ENCODE results near the gene AQP12B.
"Not testable (repeated sequence)": the region's sequence is repeated elsewhere in the genome, so short reads cannot be mapped to it uniquely, and the experiment has no call there.

AQP12B gene

GRCh38 chr2:240682431-240683224, at the start of gene AQP12B:
TSS of gene AQP12B (minus strand) at chr2:240682885. CDS start at chr2:240682837, 48 bp downstream.
- not testable (repeated sequence) for DNase-seq

- DNase-seq, result no peak
These were observed 49.5 kb upstream of the AQP12B start for GRCh38 chr2:240732184-240732583.

- DNase-seq, result no peak
These were observed 48.5 kb upstream of the AQP12B start for GRCh38 chr2:240731178-240731545.

GRCh38 chr2:240730501-240731177, 48.0 kb upstream of the AQP12B start:
- DNase-seq, result no peak

GRCh38 chr2:240728827-240729226, 46.1 kb upstream of the AQP12B start:
- no peak for DNase-seq

- DNase-seq, result no peak
These were observed 45.7 kb upstream of the AQP12B start for GRCh38 chr2:240728361-240728760.

GRCh38 chr2:240727913-240728312, 45.2 kb upstream of the AQP12B start:
- no peak for DNase-seq

GRCh38 chr2:240727439-240727838, 44.8 kb upstream of the AQP12B start:
- no peak for DNase-seq

GRCh38 chr2:240726876-240727275, 44.2 kb upstream of the AQP12B start:
- DNase-seq, result no peak

GRCh38 chr2:240725671-240726070, 43.0 kb upstream of the AQP12B start:
- DNase-seq, result no peak

- DNase-seq, result no peak
These were observed 42.6 kb upstream of the AQP12B start for GRCh38 chr2:240725266-240725665.

- DNase-seq, result no peak
These were observed 41.7 kb upstream of the AQP12B start for GRCh38 chr2:240724431-240724830.

- DNase-seq, result no peak
These were observed 41.2 kb upstream of the AQP12B start for GRCh38 chr2:240723851-240724250.

- no peak for DNase-seq
These were observed 40.4 kb upstream of the AQP12B start for GRCh38 chr2:240722796-240723735.

- no peak for DNase-seq
These were observed 39.7 kb upstream of the AQP12B start for GRCh38 chr2:240722376-240722775.

- DNase-seq, result no peak
These were observed 39.0 kb upstream of the AQP12B start for GRCh38 chr2:240721596-240722180.

- no peak for DNase-seq
These were observed 38.3 kb upstream of the AQP12B start for GRCh38 chr2:240720686-240721595.

- DNase-seq, result no peak
These were observed 37.2 kb upstream of the AQP12B start for GRCh38 chr2:240719676-240720545.

- DNase-seq, result no peak
These were observed 36.3 kb upstream of the AQP12B start for GRCh38 chr2:240718896-240719490.
